A673 (cell line): ENCODE measurements around the gene DCHS2. TPM values are rescaled to one million over a fixed set of nuclear protein-coding genes. Genes with fewer than 3 reads are reported as not detected.

ENCODE experiments used
- BruUV-seq: library from RNA; stranded (reverse); fragments of 400-500 nt; replicated peaks from 2 replicates; lab custom pipeline; 2021; lab: Mats Ljungman, UMichigan
- CTCF ChIA-PET: fragments of 300-600 bp; sonication (Branson Sonifier 250); formaldehyde crosslinking; loops from one replicate; lab custom pipeline; 2022; ENCODE audit warnings: antibody characterized with exemption; lab: Charles Lee
- POLR2A ChIA-PET: fragments of 300-600 bp; sonication (Branson Sonifier 250); formaldehyde crosslinking; loops from one replicate; lab custom pipeline; 2022; ENCODE audit warnings: antibody characterized with exemption; ENCODE audit not compliant: low non-redundant PET; lab: Charles Lee
- DNase-seq: peaks from one replicate; pipeline ENCODE4 v3.0.0-alpha.2; 2015; ENCODE audit warnings: low spot score
- H3K27ac ChIP-seq: fragments of 200-600 bp; sonication (generic); 2 replicates; pipeline ENCODE4 v1.5.1; 2016; ENCODE audit warnings: mixed run types, low read depth, mild to moderate bottlenecking, mixed read lengths, antibody characterized with exemption, low read length; ENCODE audit not compliant: poor library complexity, severe bottlenecking
- H3K27me3 ChIP-seq: fragments of 200-600 bp; sonication (generic); replicated peaks from 2 replicates; pipeline ENCODE4 v1.6.1; 2017; ENCODE audit warnings: mixed run types, low read depth, mild to moderate bottlenecking, mixed read lengths, antibody characterized with exemption, low read length; ENCODE audit not compliant: insufficient read depth, poor library complexity
- H3K36me3 ChIP-seq: fragments of 200-600 bp; sonication (generic); 2 replicates; pipeline ENCODE4 v1.6.1; 2016; ENCODE audit warnings: mixed run types, mild to moderate bottlenecking, mixed read lengths, antibody characterized with exemption, low read length; ENCODE audit not compliant: insufficient read depth, poor library complexity, severe bottlenecking
- H3K4me1 ChIP-seq: fragments of 200-600 bp; sonication (generic); 2 replicates; pipeline ENCODE4 v1.6.1; 2017; ENCODE audit warnings: mixed run types, mild to moderate bottlenecking, mixed read lengths, antibody characterized with exemption, low read length; ENCODE audit not compliant: insufficient read depth, poor library complexity, severe bottlenecking
- H3K4me3 ChIP-seq: fragments of 200-600 bp; sonication (generic); 2 replicates; pipeline ENCODE4 v1.5.1; 2016; ENCODE audit warnings: low read depth, mixed run types, mild to moderate bottlenecking, mixed read lengths, low read length; ENCODE audit not compliant: poor library complexity, severe bottlenecking
- H3K9me3 ChIP-seq: fragments of 200-600 bp; sonication (generic); 2 replicates; pipeline ENCODE4 v1.6.1; 2016; ENCODE audit warnings: mixed run types, low read depth, mild to moderate bottlenecking, mixed read lengths, antibody characterized with exemption, low read length; ENCODE audit not compliant: poor library complexity, severe bottlenecking
- EZH2 ChIP-seq: fragments of 200-600 bp; sonication (generic); IDR thresholded peaks from 2 replicates; pipeline ENCODE4 v1.6.1; 2017; ENCODE audit warnings: borderline replicate concordance, low read depth, mild to moderate bottlenecking, mixed read lengths, antibody characterized with exemption, low read length; ENCODE audit not compliant: poor library complexity, severe bottlenecking
- intact Hi-C: fragments of 100-400 bp; cut with micrococcal nuclease; formaldehyde crosslinking; loops from one replicate; pipeline ENCODE4 v1.10.0; 2022; ENCODE audit not compliant: unreplicated experiment
- total RNA-seq: library from RNA; stranded (reverse); gene quantifications from 2 replicates; pipeline ENCODE4 v1.2.3, GENCODE V29; 2021
- TF ChIP-seq, protein P1 (sequence below): fragments of 300-800, 200-600 bp; sonication (generic); conservative IDR thresholded peaks from 2 replicates; pipeline ENCODE4 v1.5.1; 2017; ENCODE audit warnings: low read depth, mild to moderate bottlenecking, antibody characterized with exemption, low read length, moderate library complexity, mixed read lengths

Gene DCHS2
- total RNA-seq, 1 experiment from 2014 or later: 0.58 TPM

GRCh38 chr4:154490234-154490582, 1.4 kb downstream of the DCHS2 start:
- CTCF ChIA-PET: no interaction called here
- Histone ChIP-seq H3K4me1 (peaks cover 8% of the 10 kb centered on the region), H3K4me3 (no peak overlapping the region), H3K27me3 (peaks cover 50% of the 10 kb centered on the region), H3K27ac (no peak overlapping the region), H3K9me3 (no peaks in the 10 kb centered on the region), H3K36me3 (no peaks in the 10 kb centered on the region)
- DNase-seq: no peak
- POLR2A ChIA-PET: no interaction called here
- no TSS peak for BruUV-seq
- no peak for TF ChIP-seq EZH2
- TF ChIP-seq, protein P1, sequence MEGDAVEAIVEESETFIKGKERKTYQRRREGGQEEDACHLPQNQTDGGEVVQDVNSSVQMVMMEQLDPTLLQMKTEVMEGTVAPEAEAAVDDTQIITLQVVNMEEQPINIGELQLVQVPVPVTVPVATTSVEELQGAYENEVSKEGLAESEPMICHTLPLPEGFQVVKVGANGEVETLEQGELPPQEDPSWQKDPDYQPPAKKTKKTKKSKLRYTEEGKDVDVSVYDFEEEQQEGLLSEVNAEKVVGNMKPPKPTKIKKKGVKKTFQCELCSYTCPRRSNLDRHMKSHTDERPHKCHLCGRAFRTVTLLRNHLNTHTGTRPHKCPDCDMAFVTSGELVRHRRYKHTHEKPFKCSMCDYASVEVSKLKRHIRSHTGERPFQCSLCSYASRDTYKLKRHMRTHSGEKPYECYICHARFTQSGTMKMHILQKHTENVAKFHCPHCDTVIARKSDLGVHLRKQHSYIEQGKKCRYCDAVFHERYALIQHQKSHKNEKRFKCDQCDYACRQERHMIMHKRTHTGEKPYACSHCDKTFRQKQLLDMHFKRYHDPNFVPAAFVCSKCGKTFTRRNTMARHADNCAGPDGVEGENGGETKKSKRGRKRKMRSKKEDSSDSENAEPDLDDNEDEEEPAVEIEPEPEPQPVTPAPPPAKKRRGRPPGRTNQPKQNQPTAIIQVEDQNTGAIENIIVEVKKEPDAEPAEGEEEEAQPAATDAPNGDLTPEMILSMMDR: no peak
- intact Hi-C loops: no loop called here

DNA sequence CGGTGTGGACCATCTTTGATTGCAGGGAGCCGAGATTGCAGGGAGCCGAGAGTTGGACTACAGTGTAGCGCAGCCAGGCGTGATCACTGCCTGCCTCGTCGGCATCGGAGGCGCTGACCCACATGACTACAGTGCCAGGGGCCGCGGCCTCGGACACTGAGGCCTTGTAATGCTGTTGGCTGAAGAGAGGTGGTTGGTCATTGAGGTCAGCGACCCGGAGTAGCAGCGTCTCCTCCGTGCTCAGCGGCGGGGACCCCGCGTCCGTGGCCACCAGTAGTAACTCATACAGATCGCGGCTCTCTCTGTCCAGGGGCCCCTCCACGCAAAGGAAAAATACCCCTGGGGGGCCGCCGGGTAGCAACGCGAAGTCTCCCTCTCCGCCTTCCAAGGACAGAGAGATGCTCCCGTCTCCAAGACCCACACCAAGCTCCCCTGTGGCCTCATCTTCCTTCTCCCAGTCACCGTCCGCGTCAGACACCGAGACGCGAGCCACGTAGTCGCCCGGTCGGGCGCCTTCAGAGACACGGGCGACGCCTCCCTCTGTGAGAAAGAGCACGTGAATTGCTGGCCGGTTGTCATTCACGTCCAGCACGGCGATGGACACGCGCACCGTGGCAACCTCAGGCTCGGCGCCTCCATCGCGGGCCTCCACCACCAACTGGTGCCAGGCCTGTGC, 1.9 kb downstream of the DCHS2 start:
- H3K27me3 ChIP-seq: peaks cover 50% of the 10 kb centered on the region
- CTCF ChIA-PET: no interaction called here
- intact Hi-C loops: no loop called here

GRCh38 chr4:154487145-154487544, 4.5 kb downstream of the DCHS2 start:
- ChIA-PET CTCF (no interaction called here), POLR2A (no interaction called here)
- H3K27ac ChIP-seq: no peak overlapping the region
- peaks cover 41% of the 10 kb centered on the region for H3K27me3 ChIP-seq
- no peaks in the 10 kb centered on the region for H3K9me3 ChIP-seq
- H3K4me3 ChIP-seq: no peak overlapping the region
- H3K4me1 ChIP-seq: peaks cover 8% of the 10 kb centered on the region
- no TSS peak for BruUV-seq
- no peak for TF ChIP-seq EZH2
- TF ChIP-seq, protein P1: no peak
- intact Hi-C loops: no loop called here
- no peaks in the 10 kb centered on the region for H3K36me3 ChIP-seq
- DNase-seq: no peak

More for the DNA sequence above, 1.9 kb downstream of the DCHS2 start:
- no peaks in the 10 kb centered on the region for H3K36me3 ChIP-seq
- no TSS peak for BruUV-seq
- H3K4me1 ChIP-seq: peaks cover 8% of the 10 kb centered on the region
- H3K9me3 ChIP-seq: no peaks in the 10 kb centered on the region
- DNase-seq: no peak
- H3K4me3 ChIP-seq: no peak overlapping the region
- TF ChIP-seq, protein P1: no peak
- no peak for TF ChIP-seq EZH2
- H3K27ac ChIP-seq: no peak overlapping the region
- POLR2A ChIA-PET: no interaction called here
